Astrocyte (in vitro differentiated cells and primary cell): Measurements from ENCODE around the gene IPCEF1. TPM values are rescaled to one million over a fixed set of nuclear protein-coding genes. Genes with fewer than 3 reads are reported as not detected.

Source experiments
- DNase-seq: peaks from one replicate; pipeline ENCODE4 v3.0.0-alpha.2; 2010; ENCODE audit warnings: low read depth
- FAIRE-seq: peaks from 2 replicates; lab custom pipeline; 2011; peaks lifted over from hg19 to GRCh38; lab: Jason Lieb, UNC
- H2AFZ ChIP-seq: 2 replicates; pipeline ENCODE4 v1.6.0; 2012; ENCODE audit warnings: low read depth, low read length, inconsistent platforms
- H3K27ac ChIP-seq: 2 replicates; pipeline ENCODE4 v1.5.1; 2011; ENCODE audit warnings: low read depth, low read length, inconsistent platforms
- H3K27me3 ChIP-seq: 2 replicates; pipeline ENCODE4 v1.6.0; 2011; ENCODE audit warnings: low read length, inconsistent platforms; ENCODE audit not compliant: insufficient read depth
- H3K36me3 ChIP-seq: 2 replicates; pipeline ENCODE4 v1.5.1; 2011; ENCODE audit warnings: low read length, inconsistent platforms; ENCODE audit not compliant: insufficient read depth
- H3K4me1 ChIP-seq: 2 replicates; pipeline ENCODE4 v1.5.1; 2011; ENCODE audit warnings: low read length, inconsistent platforms; ENCODE audit not compliant: insufficient read depth
- H3K4me2 ChIP-seq: 2 replicates; pipeline ENCODE4 v1.6.0; 2012; ENCODE audit warnings: low read length, inconsistent platforms
- H3K4me3 ChIP-seq: 2 replicates; pipeline ENCODE4 v1.5.1; 2011; ENCODE audit warnings: low read depth, mild to moderate bottlenecking, low read length, inconsistent platforms; ENCODE audit not compliant: insufficient read depth
- H3K79me2 ChIP-seq: 2 replicates; pipeline ENCODE4 v1.6.0; 2012; ENCODE audit warnings: mild to moderate bottlenecking, low read length, inconsistent platforms; ENCODE audit not compliant: insufficient read depth
- H3K9ac ChIP-seq: 2 replicates; pipeline ENCODE4 v1.6.0; 2012; ENCODE audit warnings: mild to moderate bottlenecking, low read length, inconsistent platforms
- H3K9me3 ChIP-seq: 2 replicates; pipeline ENCODE4 v1.5.1; 2012; ENCODE audit warnings: low read depth, mild to moderate bottlenecking, low read length, inconsistent platforms; ENCODE audit not compliant: insufficient read depth
- H4K20me1 ChIP-seq: 2 replicates; pipeline ENCODE4 v1.6.0; 2012; ENCODE audit warnings: low read length, inconsistent platforms; ENCODE audit not compliant: insufficient read depth
- H3K27ac Mint-ChIP-seq: one replicate; pipeline ENCODE4 v1.8.0; 2021; ENCODE audit warnings: mild to moderate bottlenecking, mixed read lengths; ENCODE audit not compliant: unreplicated experiment
- H3K27me3 Mint-ChIP-seq: one replicate; pipeline ENCODE4 v1.8.0; 2021; ENCODE audit warnings: low read depth, mixed read lengths; ENCODE audit not compliant: unreplicated experiment
- H3K36me3 Mint-ChIP-seq: one replicate; pipeline ENCODE4 v1.8.0; 2021; ENCODE audit warnings: low read depth, mixed read lengths; ENCODE audit not compliant: unreplicated experiment
- H3K4me1 Mint-ChIP-seq: one replicate; pipeline ENCODE4 v1.8.0; 2021; ENCODE audit warnings: low read depth, mixed read lengths; ENCODE audit not compliant: unreplicated experiment
- H3K4me3 Mint-ChIP-seq: one replicate; pipeline ENCODE4 v1.8.0; 2021; ENCODE audit warnings: mild to moderate bottlenecking, moderate library complexity, mixed read lengths; ENCODE audit not compliant: unreplicated experiment
- H3K9me3 Mint-ChIP-seq: one replicate; pipeline ENCODE4 v1.8.0; 2021; ENCODE audit warnings: mild to moderate bottlenecking, mixed read lengths; ENCODE audit not compliant: unreplicated experiment
- CTCF ChIP-seq: IDR thresholded peaks from 2 replicates; pipeline ENCODE4 v1.5.1; 2011; ENCODE audit warnings: low read depth, mild to moderate bottlenecking, inconsistent platforms, low read length, moderate library complexity; ENCODE audit not compliant: insufficient read depth
- EZH2 ChIP-seq: IDR thresholded peaks from 2 replicates; pipeline ENCODE4 v1.6.1; 2012; ENCODE audit warnings: mild to moderate bottlenecking, low read length, inconsistent platforms; ENCODE audit not compliant: insufficient read depth
- total RNA-seq: library from RNA; stranded (reverse); gene quantifications from 2 replicates; pipeline ENCODE4 v1.2.1, GENCODE V29; 2021

Gene IPCEF1
- total RNA-seq, 1 donor from 2014 or later = 0.16 TPM

- Mint-ChIP-seq H3K27ac (no peak overlapping the region), H3K36me3 (no peaks in the 10 kb centered on the region), H3K27me3 (peaks cover 6% of the 10 kb centered on the region), H3K4me1 (peaks cover 3% of the 10 kb centered on the region), H3K9me3 (no peaks in the 10 kb centered on the region), H3K4me3 (no peak overlapping the region)
- no peaks in the 10 kb centered on the region for H4K20me1 ChIP-seq
- no peak overlapping the region for H3K9ac ChIP-seq
- H3K27ac ChIP-seq = no peak overlapping the region
- no peak overlapping the region for H3K4me2 ChIP-seq
- H3K36me3 ChIP-seq = no peaks in the 10 kb centered on the region
- FAIRE-seq (no peak), DNase-seq (no peak)
- H3K4me1 ChIP-seq = no peaks in the 10 kb centered on the region
- no peak overlapping the region for H2AFZ ChIP-seq
- no peaks in the 10 kb centered on the region for H3K79me2 ChIP-seq
- H3K4me3 ChIP-seq = no peak overlapping the region
- TF ChIP-seq CTCF (no peak), EZH2 (no peak)
- no peaks in the 10 kb centered on the region for H3K9me3 ChIP-seq
- H3K27me3 ChIP-seq = no peaks in the 10 kb centered on the region
Observed at GRCh38 chr6:154138793-154139192, 217.8 kb downstream of the IPCEF1 start.

- no peak overlapping the region for H3K9ac ChIP-seq
- H3K27ac ChIP-seq = no peak overlapping the region
- H3K79me2 ChIP-seq = no peaks in the 10 kb centered on the region
- Mint-ChIP-seq H3K27ac (no peak overlapping the region), H3K4me1 (peaks cover under 1% of the 10 kb centered on the region), H3K36me3 (no peaks in the 10 kb centered on the region), H3K4me3 (no peak overlapping the region), H3K27me3 (no peaks in the 10 kb centered on the region), H3K9me3 (no peaks in the 10 kb centered on the region)
- DNase-seq (no peak), FAIRE-seq (no peak)
- no peaks in the 10 kb centered on the region for H3K27me3 ChIP-seq
- no peak overlapping the region for H2AFZ ChIP-seq
- no peaks in the 10 kb centered on the region for H3K4me1 ChIP-seq
- no peak for TF ChIP-seq CTCF
- TF ChIP-seq EZH2 = no peak
- H3K36me3 ChIP-seq = no peaks in the 10 kb centered on the region
- no peak overlapping the region for H3K4me3 ChIP-seq
- no peaks in the 10 kb centered on the region for H4K20me1 ChIP-seq
- H3K4me2 ChIP-seq = no peak overlapping the region
- no peaks in the 10 kb centered on the region for H3K9me3 ChIP-seq
Observed at GRCh38 chr6:154134471-154135147, 222.0 kb downstream of the IPCEF1 start.

- TF ChIP-seq CTCF (no peak), EZH2 (no peak)
- Histone ChIP-seq H3K9ac (no peak overlapping the region), H3K27ac (no peak overlapping the region), H4K20me1 (no peaks in the 10 kb centered on the region), H3K4me2 (no peak overlapping the region), H3K79me2 (no peaks in the 10 kb centered on the region), H3K27me3 (no peaks in the 10 kb centered on the region), H2AFZ (no peak overlapping the region), H3K4me3 (no peak overlapping the region), H3K36me3 (no peaks in the 10 kb centered on the region), H3K4me1 (no peaks in the 10 kb centered on the region), H3K9me3 (no peaks in the 10 kb centered on the region)
- Mint-ChIP-seq H3K27me3 (peaks cover 9% of the 10 kb centered on the region), H3K27ac (no peak overlapping the region), H3K4me1 (no peaks in the 10 kb centered on the region), H3K4me3 (no peak overlapping the region), H3K9me3 (no peaks in the 10 kb centered on the region), H3K36me3 (no peaks in the 10 kb centered on the region)
- FAIRE-seq (no peak), DNase-seq (no peak)
Observed at GRCh38 chr6:154127657-154128056, 228.9 kb downstream of the IPCEF1 start.
